RWPE2 (cell line): ENCODE data around the gene GATD1.

ENCODE experiments used
- ATAC-seq: fragments of 200-7000 bp; cut with Tn5 transposase; 3 replicates; pipeline ENCODE4 v1.9.1; 2021; ENCODE audit warnings: low read depth
- DNase-seq: peaks from one replicate; pipeline ENCODE4 v3.0.0-alpha.2; 2020; ENCODE audit warnings: low spot score
- H3K27ac ChIP-seq: fragments of 450-650 bp; 2 replicates; pipeline ENCODE4 v1.5.1; 2017; ENCODE audit warnings: mild to moderate bottlenecking; ENCODE audit not compliant: poor library complexity, severe bottlenecking
- H3K27me3 ChIP-seq: fragments of 250-450 bp; sonication (Bioruptor Pico); 2 replicates; pipeline ENCODE4 v1.5.1; 2021; ENCODE audit warnings: mild to moderate bottlenecking, moderate library complexity; ENCODE audit not compliant: insufficient read depth, poor library complexity, severe bottlenecking
- H3K36me3 ChIP-seq: fragments of 250-450 bp; sonication (Bioruptor Pico); 2 replicates; pipeline ENCODE4 v1.5.1; 2020; ENCODE audit warnings: low read depth, mild to moderate bottlenecking, moderate library complexity
- H3K4me1 ChIP-seq: fragments of 250-450 bp; sonication (Bioruptor Pico); 2 replicates; pipeline ENCODE4 v1.5.1; 2021; ENCODE audit warnings: mild to moderate bottlenecking, moderate library complexity; ENCODE audit not compliant: insufficient read depth, poor library complexity, severe bottlenecking
- H3K4me3 ChIP-seq: fragments of 250-450 bp; sonication (Bioruptor Pico); 2 replicates; pipeline ENCODE4 v1.5.1; 2021; ENCODE audit warnings: mild to moderate bottlenecking, moderate library complexity; ENCODE audit not compliant: severe bottlenecking
- H3K9me3 ChIP-seq: fragments of 250-450 bp; sonication (Bioruptor Pico); 2 replicates; pipeline ENCODE4 v1.5.1; 2021; ENCODE audit warnings: mild to moderate bottlenecking, moderate library complexity; ENCODE audit not compliant: severe bottlenecking
- TF ChIP-seq, protein P1 (sequence below): fragments of 450-650 bp; IDR thresholded peaks from one replicate; pipeline ENCODE4 v1.5.1; 2017; ENCODE audit warnings: mild to moderate bottlenecking, moderate library complexity; ENCODE audit not compliant: poor library complexity, severe bottlenecking

The GATD1 gene

DNA sequence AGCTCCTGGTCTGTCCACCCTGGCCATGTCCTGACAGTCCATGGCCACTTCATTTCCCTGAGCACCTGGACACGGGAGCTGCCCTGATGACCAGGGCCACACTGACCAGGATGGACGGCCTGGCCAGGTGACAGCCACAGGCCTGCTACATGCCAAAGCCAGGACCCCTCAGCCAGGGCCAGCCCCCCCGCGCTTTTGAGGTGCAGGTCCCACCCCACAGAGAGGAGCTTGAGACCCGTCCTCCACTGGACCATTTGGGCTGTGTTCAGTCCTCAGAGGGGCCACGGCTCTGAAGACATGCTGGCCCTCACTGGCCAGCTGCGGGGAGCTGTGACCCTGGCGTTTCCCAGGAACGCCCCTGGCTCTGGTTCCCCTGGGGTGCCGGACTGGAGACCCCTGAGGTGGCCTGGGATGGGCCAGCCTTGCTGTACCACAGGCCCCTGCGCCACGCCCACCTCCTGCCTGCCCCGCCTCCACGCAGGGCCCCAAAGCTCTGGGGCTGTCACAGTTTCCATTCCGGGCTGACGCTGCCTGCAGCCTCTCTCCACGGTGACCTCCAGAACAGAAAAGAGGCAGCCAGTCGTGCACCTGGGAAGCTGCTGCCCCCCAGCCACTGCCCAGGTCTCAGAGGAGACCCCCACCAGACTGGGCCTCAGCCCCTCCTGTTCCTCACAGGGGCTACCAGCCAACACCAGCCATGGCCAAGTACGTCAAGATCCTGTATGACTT is 53.1 kb downstream of the GATD1 start:
- no peak overlapping the region for H3K27ac ChIP-seq
- no peaks in the 10 kb centered on the region for H3K27me3 ChIP-seq
- H3K9me3 ChIP-seq: no peaks in the 10 kb centered on the region
- TF ChIP-seq, protein P1, sequence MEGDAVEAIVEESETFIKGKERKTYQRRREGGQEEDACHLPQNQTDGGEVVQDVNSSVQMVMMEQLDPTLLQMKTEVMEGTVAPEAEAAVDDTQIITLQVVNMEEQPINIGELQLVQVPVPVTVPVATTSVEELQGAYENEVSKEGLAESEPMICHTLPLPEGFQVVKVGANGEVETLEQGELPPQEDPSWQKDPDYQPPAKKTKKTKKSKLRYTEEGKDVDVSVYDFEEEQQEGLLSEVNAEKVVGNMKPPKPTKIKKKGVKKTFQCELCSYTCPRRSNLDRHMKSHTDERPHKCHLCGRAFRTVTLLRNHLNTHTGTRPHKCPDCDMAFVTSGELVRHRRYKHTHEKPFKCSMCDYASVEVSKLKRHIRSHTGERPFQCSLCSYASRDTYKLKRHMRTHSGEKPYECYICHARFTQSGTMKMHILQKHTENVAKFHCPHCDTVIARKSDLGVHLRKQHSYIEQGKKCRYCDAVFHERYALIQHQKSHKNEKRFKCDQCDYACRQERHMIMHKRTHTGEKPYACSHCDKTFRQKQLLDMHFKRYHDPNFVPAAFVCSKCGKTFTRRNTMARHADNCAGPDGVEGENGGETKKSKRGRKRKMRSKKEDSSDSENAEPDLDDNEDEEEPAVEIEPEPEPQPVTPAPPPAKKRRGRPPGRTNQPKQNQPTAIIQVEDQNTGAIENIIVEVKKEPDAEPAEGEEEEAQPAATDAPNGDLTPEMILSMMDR: no peak
- peaks cover 65% of the 10 kb centered on the region for H3K36me3 ChIP-seq
- no peak for DNase-seq
- no peak for ATAC-seq
- H3K4me3 ChIP-seq: no peak overlapping the region
- H3K4me1 ChIP-seq: peaks cover 15% of the 10 kb centered on the region

DNA sequence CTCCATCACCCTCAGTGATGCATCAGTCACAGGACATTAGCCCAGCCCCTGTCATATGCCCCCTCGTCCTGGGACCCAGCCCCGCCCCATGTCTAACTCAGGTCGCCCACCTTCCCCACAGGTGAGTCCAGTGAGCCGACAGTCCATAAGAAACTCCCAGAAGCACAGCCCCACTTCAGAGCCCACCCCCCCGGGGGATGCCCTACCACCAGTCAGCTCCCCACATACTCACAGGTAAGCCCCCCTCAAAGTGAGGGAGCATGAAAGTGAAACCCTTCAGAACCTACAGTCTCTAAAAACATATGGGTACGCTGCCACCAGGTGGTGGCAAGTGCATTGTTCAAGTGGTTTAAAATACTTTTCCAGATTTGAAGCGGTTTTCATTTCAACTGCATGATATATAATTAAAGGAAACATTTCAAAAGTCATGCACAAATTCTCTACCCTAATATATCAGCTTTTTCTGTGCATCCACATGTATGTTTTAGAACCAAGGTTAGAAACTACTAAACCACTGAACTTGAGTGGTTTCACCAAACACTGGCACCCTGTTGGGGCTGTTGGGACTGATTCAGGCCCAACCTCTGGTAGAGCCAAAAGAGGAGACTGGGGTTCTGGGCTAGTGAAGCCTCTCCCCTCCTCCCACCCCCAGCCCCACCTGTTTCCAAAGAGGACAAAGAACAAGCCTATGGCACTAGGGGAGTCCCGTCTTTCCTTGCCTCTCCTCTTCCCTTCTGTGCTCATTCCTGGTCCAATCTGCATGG is 54.0 kb downstream of the GATD1 start:
- Histone ChIP-seq H3K27ac (no peak overlapping the region), H3K9me3 (no peaks in the 10 kb centered on the region), H3K36me3 (peaks cover 67% of the 10 kb centered on the region), H3K27me3 (no peaks in the 10 kb centered on the region), H3K4me1 (peaks cover 13% of the 10 kb centered on the region), H3K4me3 (no peak overlapping the region)
- TF ChIP-seq, protein P1: peak; percentile 69
- ATAC-seq (no peak), DNase-seq (no peak)

DNA sequence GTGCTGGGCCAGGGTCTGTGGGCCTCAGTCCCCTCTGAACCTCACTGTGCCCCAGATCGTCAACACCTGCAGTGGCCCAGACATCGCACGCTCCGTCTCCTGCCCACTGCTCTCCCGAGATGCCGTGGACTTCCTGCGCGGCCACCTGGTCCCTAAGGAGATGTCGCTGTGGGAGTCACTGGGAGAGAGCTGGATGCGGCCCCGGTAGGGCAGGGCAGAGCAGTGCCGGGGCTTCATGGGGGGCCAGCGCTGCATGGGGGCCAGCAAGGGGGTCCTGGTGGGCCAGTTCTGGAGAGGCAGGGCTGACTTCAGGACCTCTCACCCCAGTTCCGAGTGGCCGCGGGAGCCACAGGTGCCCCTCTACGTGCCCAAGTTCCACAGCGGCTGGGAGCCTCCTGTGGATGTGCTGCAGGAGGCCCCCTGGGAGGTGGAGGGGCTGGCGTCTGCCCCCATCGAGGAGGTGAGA is 54.9 kb downstream of the GATD1 start:
- Histone ChIP-seq H3K27ac (no peak overlapping the region), H3K4me1 (peaks cover 6% of the 10 kb centered on the region), H3K9me3 (no peaks in the 10 kb centered on the region), H3K27me3 (no peaks in the 10 kb centered on the region), H3K36me3 (peaks cover 70% of the 10 kb centered on the region), H3K4me3 (no peak overlapping the region)
- TF ChIP-seq, protein P1: no peak
- DNase-seq: no peak
- ATAC-seq: no peak

DNA sequence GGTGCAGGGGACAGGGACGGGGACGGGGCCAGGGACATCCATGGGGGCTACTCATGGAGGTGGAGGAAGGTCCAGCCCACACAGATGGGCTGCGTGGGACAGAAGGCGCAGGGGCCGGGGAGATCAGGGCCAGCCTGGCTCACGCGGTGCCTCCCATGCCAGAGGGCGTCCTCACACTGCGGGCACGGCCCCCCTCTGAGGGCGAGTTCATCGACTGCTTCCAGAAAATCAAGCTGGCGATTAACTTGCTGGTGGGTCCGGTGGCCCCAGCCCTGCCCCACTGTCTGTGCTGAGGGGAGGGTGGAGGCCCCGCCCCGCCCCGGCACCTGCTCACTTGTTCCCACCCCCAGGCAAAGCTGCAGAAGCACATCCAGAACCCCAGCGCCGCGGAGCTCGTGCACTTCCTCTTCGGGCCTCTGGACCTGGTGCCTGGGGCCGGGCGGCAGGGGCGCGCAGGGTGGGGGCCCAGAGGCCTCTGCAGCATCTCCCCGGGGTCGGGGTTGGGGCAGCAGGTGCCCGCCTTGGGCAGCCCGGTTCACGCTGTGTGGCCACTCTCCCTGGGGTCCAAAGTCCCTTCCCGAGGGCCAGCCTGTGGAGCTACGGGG is 55.4 kb downstream of the GATD1 start:
- TF ChIP-seq, protein P1: no peak
- Histone ChIP-seq H3K36me3 (peaks cover 70% of the 10 kb centered on the region), H3K4me3 (no peak overlapping the region), H3K4me1 (peaks cover 3% of the 10 kb centered on the region), H3K27ac (no peak overlapping the region), H3K9me3 (no peaks in the 10 kb centered on the region), H3K27me3 (no peaks in the 10 kb centered on the region)
- no peak for DNase-seq
- ATAC-seq: no peak
